Measurements from ENCODE around the gene ZIC1.

Gene ZIC1

DNA sequence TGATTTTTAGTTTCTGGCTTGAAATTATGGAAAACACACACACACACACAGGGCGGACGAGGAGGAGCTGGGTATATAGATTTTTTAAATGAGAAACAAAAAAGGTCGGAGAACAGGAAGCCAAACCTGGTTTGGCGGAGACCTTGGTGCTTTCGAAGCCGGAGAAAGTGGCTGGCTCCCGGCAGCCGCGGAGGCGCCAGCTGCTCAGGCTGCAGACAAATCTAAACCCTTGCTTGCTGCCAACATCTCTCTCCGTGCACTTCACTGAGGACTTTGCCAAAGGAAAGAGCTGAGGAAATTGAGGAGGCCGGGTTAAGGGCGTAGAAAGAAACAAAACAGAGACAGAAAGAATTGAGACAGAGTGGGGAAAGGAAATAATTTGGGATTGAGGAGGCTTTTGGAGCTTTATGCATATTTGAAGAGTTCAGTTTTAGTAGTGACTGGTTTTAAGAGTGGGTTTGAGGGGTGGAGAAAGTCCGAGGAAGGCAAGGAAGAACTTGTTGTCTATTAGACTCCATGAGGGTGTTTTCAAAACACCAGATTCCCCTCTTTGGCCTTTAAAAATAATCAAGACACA lies 2.2 kb downstream of the ZIC1 start:
- Histone ChIP-seq H3K27me3 (replicated peaks; ENCODE audit: control insufficient read depth, insufficient read depth, low read length) (no peaks in the 10 kb centered on the region; the same call in 1 of the 2 replicates), H3K36me3 (ENCODE audit: control insufficient read depth, insufficient read depth, low read length) (no peaks in the 10 kb centered on the region), H3K4me3 (replicated peaks; ENCODE audit: low read depth, low read length) (no peak overlapping the region)
- TF ChIP-seq, protein P1, sequence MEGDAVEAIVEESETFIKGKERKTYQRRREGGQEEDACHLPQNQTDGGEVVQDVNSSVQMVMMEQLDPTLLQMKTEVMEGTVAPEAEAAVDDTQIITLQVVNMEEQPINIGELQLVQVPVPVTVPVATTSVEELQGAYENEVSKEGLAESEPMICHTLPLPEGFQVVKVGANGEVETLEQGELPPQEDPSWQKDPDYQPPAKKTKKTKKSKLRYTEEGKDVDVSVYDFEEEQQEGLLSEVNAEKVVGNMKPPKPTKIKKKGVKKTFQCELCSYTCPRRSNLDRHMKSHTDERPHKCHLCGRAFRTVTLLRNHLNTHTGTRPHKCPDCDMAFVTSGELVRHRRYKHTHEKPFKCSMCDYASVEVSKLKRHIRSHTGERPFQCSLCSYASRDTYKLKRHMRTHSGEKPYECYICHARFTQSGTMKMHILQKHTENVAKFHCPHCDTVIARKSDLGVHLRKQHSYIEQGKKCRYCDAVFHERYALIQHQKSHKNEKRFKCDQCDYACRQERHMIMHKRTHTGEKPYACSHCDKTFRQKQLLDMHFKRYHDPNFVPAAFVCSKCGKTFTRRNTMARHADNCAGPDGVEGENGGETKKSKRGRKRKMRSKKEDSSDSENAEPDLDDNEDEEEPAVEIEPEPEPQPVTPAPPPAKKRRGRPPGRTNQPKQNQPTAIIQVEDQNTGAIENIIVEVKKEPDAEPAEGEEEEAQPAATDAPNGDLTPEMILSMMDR (IDR thresholded peaks at IDR 0.05; ENCODE audit: insufficient read depth, low read length, poor library complexity, severe bottlenecking) = no peak
- DNase-seq (ENCODE audit: extremely low read depth, insufficient read length) = no peak

DNA sequence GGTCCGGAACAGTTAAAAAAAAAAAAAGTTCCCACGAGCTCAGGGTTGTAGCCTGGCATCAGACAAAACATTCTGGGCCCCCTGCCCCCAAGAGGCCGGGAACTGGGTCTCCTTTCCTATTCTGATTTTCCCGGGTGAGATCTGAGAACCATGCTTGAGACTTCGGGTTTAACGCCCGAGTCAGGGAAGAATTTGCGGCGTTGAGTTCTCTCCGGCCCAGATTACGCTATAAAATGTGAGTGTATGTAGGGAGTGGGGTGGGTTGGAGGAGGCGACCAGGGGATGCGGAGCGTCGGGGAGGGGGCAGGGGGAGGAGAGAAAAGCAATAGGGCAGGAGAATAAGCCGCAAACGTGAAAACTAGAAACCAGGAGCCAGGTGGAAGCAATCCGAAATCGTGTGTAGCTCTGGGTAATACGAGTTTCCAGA lies 2.7 kb downstream of the ZIC1 start:
- Histone ChIP-seq H3K4me3 (replicated peaks; ENCODE audit: low read depth, low read length) (no peak overlapping the region), H3K27me3 (replicated peaks; ENCODE audit: control insufficient read depth, insufficient read depth, low read length) (no peaks in the 10 kb centered on the region; the same call in 1 of the 2 replicates), H3K36me3 (ENCODE audit: control insufficient read depth, insufficient read depth, low read length) (no peaks in the 10 kb centered on the region)
- TF ChIP-seq, protein P1 (IDR thresholded peaks at IDR 0.05; ENCODE audit: insufficient read depth, low read length, poor library complexity, severe bottlenecking) = no peak
- no peak for DNase-seq (ENCODE audit: extremely low read depth, insufficient read length)

DNA sequence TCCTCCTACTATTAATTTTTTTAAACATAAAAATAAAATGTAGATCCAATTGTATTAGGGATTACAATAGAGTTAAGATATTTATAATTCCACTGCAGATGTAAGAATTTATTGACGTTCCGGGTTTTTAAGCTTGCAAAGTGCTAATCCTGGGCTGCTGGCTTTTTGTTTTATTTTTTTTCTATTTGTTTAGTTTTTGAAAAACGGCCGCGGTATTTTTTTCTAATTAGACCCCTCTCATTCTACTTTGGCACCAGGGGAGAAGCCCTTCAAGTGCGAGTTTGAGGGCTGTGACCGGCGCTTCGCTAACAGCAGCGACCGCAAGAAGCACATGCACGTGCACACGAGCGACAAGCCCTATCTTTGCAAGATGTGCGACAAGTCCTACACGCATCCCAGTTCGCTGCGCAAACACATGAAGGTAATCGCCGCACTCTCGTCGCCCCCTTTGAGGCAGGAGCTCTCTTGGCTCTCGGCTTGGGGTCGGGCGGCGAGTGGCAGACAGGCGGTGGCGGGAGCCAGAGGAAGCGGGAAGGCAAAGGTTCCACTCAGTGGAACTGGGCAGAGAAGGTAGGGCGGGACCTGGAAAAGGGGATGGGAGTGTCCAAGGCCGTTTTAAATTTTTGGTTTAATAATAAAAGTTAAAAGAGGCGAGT lies 3.2 kb downstream of the ZIC1 start:
- TF ChIP-seq, protein P1 (IDR thresholded peaks at IDR 0.05; ENCODE audit: insufficient read depth, low read length, poor library complexity, severe bottlenecking) = no peak
- H3K4me3 ChIP-seq (replicated peaks; ENCODE audit: low read depth, low read length) = no peak overlapping the region
- H3K36me3 ChIP-seq (ENCODE audit: control insufficient read depth, insufficient read depth, low read length) = no peaks in the 10 kb centered on the region
- no peaks in the 10 kb centered on the region; the same call in 1 of the 2 replicates for H3K27me3 ChIP-seq (replicated peaks; ENCODE audit: control insufficient read depth, insufficient read depth, low read length)
- no peak for DNase-seq (ENCODE audit: extremely low read depth, insufficient read length)

DNA sequence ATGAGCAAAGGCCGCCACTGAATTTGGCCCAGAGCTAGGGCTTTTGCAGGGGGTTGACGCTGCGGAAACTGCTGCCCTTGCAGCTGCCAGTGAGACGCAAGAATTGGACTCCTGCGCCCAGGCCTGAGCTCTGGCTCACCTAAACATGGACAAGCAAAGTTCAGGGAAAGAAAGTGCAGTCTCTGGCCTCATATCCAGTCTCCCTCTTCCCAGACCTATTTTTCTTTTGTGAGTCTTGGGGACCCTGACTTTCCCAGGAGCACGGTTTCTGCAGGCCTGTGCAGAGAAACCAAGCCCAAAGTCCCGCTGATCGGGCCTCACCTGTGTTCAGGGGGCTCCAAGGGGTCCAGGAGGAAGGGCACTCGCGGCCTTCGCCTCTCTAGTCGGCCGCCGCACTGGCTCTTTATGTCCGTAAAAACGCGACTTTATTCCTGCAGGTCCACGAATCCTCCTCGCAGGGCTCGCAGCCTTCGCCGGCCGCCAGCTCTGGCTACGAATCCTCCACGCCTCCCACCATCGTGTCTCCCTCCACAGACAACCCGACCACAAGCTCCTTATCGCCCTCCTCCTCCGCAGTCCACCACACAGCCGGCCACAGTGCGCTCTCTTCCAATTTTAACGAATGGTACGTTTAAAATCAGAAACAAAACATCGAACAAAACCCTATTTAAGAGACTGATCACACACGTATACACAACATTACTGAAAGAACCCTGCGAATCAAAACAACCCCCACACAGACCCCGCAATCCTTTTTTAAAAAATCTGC lies 3.9 kb downstream of the ZIC1 start:
- TF ChIP-seq, protein P1 (IDR thresholded peaks at IDR 0.05; ENCODE audit: insufficient read depth, low read length, poor library complexity, severe bottlenecking) = no peak
- Histone ChIP-seq H3K27me3 (replicated peaks; ENCODE audit: control insufficient read depth, insufficient read depth, low read length) (no peaks in the 10 kb centered on the region; the same call in 1 of the 2 replicates), H3K4me3 (replicated peaks; ENCODE audit: low read depth, low read length) (no peak overlapping the region), H3K36me3 (ENCODE audit: control insufficient read depth, insufficient read depth, low read length) (no peaks in the 10 kb centered on the region)
- DNase-seq (ENCODE audit: extremely low read depth, insufficient read length) = no peak

DNA sequence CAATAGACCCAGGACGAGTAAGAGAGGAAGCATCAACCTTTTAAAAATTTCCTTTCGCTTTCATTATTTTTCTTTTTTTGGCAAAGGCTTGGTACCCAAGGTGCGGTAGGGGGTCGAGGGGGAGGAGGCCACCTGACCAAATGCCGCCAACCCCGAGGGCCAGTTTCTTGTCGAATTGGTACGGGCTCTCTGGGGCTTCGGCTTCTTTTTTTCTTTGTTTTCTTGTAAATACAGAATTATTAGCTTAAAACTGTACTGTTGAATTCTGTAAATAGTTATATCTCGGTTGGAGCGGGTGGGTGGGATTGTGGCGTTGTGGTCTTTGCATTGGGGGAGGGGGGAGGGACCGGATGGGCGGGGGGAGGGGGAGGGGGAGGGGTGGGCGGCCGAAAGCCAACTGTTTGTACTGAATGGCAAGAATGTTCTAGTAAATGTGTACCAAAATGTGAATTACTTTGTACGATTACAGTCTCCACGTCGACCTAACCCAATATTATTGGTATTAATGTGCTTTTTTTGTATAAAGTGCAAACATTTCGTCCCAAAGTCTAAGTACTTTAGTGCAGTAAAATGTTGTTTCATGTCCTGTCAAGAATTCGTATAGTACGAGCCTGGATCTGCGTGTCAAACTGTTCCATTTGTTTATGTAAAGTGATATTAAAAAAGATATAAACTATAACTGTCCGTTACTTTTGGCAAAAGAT lies 4.7 kb downstream of the ZIC1 start:
- peaks cover under 1% of the 10 kb centered on the region; the same call in 1 of the 2 replicates for H3K27me3 ChIP-seq (replicated peaks; ENCODE audit: control insufficient read depth, insufficient read depth, low read length)
- H3K4me3 ChIP-seq (replicated peaks; ENCODE audit: low read depth, low read length) = no peak overlapping the region
- DNase-seq (ENCODE audit: extremely low read depth, insufficient read length) = no peak
- no peaks in the 10 kb centered on the region for H3K36me3 ChIP-seq (ENCODE audit: control insufficient read depth, insufficient read depth, low read length)
- TF ChIP-seq, protein P1 (IDR thresholded peaks at IDR 0.05; ENCODE audit: insufficient read depth, low read length, poor library complexity, severe bottlenecking) = no peak

Data from GM06990 (cell line).